Activated CD8-positive, alpha-beta memory T cell treated with anti-CD3 and anti-CD28 coated beads for 24 hours (primary cell): Measurements from ENCODE around the gene ZKSCAN5.
A peak's percentile ranks its signal among the peaks of the same experiment; 100 is the strongest.
"Not testable (repeated sequence)": the region's sequence is repeated elsewhere in the genome, so short reads cannot be mapped to it uniquely, and the experiment has no call there.

Experiments used
- DNase-seq: peaks from one replicate; pipeline ENCODE4 v3.0.0-alpha.2; 2020

ZKSCAN5 gene

DNA sequence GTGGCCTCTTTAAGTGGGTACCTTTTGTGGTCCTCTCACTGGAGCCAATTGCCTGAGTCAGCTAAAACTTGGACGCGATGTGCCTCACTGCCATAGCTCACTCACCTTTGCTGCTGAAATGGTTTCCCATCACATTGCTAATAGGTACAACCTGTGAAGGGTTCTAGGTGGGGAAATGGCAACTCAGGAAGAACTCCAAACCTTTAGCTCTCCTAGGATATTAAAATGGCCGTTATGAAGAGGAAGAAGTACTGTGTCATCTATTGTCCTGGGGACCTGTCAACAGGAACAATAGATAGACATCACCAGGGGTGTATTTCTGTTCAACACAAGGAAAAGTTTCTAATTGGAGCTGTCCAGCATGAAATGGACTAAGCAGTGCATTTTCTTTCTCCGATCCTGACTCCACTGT lies 52.7 kb downstream of the ZKSCAN5 start:
- peak; percentile 38 for DNase-seq

DNA sequence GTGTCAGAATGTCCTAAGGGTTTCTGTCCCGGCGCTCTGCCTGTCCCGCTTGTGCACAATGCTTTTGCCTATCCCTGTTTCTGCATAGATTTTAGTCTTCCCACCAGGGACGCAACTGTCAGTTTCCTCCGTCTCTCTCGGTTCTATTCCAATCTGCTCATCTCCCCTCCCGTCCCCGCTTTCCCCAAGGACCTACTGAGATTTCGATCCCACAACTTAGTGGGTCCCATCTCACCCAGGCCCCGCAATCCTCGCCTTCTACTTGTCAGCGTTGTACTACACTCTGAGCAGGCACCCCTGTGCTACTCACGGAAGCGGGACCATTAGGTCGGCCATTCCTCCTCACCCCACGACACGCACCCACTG lies 53.5 kb downstream of the ZKSCAN5 start:
- no peak for DNase-seq

DNA sequence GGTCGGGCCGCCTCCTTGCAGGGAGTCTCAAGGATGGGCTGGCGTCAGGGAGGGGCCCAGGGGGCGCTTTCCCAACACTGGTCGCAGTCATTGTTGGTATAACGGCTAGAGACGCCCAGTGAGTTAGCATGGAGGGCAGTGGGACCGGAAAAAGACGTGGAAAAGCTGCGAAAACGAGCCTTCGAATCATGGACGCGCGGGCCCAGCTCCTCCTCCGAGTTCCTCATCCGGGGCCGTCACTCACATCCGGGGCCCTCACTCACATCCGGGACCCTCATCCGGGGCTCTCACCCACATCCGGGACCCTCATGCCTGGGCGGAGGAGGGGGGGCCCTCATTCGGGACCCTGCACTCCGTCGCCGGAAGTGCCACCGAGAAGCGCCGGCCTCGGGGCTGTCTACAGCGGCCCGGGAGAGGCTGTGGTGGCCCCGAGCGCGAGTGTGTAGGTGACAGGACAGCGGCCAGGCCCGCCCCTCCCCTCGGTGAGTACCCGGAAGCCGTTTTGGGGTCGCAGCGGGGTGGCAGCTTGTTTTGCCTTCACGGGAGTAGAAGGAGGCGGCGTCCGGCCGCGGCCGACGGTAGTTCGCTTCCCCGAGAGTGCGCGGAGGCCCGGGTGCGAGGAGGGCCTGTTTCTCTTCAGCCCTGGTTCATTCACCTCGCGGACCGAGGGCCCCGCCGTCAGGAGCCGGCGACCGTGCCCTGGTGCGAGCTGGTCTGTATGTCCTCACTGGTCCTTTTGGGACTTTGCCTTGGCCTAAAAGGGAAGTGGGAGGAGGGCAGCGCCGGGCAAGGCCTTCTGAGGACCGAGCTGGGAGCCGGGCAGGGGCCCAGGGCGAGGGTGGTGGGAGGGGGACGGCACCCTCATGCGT lies 54.1 kb downstream of the ZKSCAN5 start, which contains the start of gene ZNF655:
Gene ZNF655 (plus strand): TSS at position 337 of the 869 bp plus-strand sequence. CDS start 1,918 bp downstream, outside the sequence.
- DNase-seq: peak; percentile 96

DNA sequence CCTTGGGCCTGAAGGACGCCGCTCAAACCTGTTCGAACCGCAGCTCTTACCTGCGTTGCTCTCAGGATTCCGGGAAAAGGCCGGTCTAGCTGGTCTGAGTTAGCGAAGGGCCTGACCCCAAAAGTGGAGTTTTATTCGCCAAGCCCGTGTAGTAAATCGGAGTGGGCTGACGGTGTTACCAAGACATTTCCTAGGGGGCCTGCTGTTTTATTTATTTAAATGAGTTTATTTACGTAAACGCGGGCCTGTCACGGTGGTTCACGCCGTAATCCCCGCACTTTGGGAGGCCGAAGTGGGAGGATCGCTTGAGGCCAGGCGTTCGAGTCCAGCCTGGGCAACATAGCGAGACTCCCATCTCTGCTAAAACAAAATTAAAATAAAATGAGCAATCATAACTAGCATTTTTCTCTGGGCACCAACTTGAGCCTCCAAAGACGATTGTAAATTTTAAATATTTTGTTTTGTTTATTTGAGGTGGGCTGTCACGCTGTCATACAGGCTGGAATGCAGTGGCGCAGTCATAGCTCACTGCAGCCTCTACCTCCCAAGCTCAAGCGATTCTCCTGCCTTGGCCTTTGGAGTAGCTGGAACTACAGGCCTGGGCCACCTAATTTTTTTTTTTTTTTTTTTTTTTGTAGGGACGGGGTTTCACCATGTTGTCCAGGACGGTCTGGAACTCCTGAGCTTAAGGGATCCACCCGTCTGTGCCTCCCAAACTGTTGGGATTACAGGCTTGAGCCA lies 54.9 kb downstream of the ZKSCAN5 start:
- no peak for DNase-seq

DNA sequence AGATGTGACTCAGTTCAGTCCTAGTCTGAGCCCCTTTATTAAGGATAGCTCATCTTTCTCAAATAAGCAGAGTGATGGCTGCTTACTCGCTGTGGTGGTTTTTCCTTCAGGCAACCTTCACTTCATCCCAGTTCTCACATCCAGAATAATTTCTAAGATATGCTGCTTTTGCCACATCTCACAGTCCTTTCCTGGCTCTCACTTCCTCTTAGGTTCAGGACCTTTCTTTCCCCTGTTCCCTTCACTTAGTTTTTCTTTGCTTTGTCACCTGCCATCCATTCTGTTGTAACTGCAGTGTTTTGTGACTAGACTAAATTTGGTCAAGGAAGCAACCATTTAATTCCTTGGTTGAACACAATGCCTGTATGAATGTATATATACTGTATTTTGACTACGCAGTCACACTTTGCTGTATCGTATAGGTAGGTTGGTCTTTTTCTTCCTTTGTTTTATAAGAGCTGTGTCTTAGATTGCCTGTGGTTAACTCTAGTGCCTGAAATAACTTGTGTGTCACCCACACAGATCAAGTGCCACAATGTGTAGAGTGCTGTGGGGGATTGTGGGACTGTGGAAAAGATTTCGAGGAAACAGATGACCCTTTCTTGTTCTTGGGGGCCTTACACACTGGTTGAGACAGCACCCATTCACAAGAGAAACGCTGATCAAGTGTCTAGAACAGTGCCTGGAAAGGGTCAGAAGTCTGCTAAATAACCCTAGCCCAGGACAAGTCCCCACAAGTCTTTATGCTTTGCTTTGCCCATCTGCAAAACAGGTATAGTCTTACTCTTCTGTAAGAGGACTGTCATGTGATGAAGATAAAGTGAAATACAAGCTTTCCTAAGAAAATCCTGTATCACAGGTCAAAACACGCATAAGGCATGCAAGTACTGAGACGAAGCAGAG lies 56.6 kb downstream of the ZKSCAN5 start:
- no peak for DNase-seq

DNA sequence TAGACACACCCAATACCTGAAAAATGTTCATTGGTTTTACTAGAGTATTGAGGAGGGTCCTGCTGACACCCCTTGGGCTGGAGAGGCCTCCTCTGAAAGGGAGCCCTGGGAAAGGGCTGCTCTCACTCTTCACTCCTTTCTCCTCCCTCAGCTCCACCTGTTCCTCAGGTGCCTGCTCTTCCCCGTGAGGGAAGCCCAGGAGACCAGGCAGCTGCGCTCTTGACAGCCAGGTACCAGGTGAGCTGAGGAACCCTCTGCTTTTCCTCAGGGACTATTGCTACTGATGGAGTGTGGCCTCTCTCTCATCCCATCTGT lies 57.2 kb downstream of the ZKSCAN5 start:
- DNase-seq: no peak

DNA sequence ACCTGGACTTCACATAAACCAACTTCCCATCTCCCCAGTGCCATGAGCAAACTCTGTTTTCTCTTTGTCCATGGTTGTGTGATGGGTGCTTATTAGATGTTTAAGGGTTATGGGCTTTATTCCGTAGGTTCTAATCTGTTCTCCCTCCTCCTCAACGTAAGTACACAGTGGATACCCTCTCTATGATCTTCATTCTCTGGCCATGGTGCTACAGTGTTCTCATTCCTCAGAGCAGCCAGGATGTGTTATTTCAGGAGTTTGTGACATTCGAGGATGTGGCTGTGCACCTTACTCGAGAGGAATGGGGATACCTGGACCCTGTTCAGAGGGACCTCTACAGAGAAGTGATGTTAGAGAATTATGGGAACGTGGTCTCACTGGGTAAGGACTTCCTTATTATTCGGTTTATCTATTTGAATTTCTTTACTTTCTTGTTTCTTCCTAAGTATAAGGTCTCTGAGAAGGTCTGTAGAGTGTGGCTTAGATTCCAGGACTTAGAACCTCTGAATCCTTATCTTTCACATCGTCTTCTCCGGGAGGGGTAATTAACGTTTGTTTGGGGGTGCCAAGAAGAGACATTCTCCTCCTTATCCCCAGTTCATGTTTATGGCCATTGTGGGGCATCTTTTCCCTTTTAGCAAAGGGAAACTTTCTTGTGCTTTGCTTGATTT lies 57.8 kb downstream of the ZKSCAN5 start:
- no peak for DNase-seq

DNA sequence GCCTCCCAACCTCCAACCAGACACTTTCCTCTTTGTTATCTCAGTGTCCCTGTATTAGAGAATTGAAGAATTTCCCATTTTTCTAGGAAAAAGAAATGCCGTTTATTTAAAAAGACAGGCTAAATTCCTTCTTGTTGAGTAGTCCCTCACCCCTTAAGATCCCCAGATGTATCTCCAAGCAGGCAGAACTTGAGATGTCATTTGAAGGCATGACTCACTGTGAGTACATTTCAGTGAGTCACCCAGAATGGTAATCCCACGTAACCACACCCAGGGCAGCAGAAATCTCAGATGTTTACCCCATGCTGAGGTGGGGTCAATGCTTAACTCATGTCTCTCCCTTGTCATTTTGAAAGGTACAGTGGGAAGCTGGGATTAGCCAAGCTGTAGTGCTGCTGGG lies 58.4 kb downstream of the ZKSCAN5 start:
- peak; percentile 65 for DNase-seq

DNA sequence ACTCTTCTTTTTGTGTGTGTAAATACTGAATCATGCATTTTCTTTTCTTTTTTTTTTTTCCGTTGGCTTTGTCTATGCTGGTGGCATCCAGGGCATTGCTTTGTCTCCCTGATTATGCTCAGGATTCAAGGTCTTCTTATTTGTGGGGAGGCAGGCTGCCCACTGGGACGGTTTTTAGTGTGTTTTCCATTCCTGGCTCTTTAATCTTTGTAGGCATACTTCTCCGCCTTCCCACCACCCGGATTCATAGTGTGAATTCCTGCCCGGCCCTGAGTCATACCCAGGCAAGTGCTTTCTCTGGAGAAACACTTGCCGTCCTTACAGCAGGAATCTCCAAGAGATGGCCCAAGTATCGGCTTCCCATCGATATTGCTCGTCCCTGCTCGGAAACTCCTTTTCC lies 59.2 kb downstream of the ZKSCAN5 start:
- no peak for DNase-seq

DNA sequence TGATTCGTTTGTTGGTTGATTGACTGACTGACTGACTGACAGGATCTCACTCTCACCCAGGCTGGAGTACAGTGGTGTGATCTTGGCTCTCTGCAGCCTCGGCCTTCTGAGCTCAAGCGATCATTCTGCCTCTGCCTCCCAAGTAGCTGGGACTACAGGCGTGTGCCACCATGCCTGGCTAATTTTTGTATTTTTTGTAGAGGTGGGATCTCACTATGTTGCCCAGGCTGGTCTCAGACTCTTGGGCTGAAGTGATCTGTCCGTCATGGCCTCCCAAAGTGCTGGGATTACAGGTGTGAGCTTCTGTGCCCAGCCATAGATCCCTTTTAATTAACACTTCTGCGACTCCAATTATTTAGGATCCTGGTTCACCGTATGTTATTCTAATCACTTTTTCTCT lies 64.3 kb downstream of the ZKSCAN5 start:
- DNase-seq: not testable (repeated sequence)

DNA sequence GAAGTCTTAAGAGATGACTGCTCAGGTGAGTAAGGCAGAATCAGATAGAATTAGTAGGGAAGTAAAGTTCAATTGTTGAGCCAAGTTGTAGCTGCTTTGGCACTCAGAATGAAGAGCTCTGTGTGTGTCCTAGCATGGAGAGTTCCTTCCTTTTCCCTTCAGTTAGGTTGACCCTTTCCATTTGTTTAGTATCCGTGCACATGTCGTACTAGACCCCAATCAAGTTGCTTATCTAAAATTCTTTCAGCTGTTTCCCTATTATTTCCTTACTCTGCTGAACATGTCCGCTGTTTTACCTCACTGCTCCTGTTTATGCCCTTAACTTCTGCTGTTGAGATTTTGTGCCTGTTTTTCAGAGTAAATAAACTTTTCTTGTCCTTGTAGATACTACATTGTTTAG lies 67.3 kb downstream of the ZKSCAN5 start:
- DNase-seq: no peak

DNA sequence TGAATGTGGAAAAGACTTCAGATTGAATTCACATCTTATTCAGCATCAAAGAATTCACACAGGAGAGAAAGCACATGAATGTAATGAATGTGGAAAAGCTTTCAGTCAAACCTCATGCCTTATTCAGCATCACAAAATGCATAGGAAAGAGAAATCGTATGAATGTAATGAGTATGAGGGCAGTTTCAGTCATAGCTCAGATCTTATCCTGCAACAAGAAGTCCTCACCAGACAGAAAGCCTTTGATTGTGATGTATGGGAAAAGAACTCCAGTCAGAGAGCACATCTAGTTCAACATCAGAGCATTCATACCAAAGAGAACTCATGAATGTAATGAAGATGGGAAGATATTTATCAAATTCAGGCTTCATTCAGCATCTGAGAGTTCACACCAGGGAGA lies 68.8 kb downstream of the ZKSCAN5 start:
- DNase-seq: no peak

DNA sequence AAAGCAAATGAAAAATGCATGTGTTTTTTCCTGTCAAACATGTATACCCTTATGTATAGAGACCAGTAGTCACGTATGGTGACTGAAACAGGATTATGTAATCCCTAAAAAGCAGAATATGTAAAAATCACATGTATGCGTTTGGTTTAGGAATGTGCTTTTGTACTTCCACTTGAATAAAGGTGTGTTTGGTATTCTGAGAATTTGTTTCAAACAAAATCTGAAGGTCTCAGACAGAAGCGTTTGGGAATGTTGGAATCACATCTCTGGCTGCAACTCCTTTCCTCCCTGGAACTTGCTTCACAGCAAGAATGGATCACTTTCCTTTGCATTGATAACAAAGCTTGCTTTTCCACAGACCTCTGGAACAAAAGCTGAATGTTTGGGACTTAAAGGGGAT lies 71.8 kb downstream of the ZKSCAN5 start:
- DNase-seq: no peak

DNA sequence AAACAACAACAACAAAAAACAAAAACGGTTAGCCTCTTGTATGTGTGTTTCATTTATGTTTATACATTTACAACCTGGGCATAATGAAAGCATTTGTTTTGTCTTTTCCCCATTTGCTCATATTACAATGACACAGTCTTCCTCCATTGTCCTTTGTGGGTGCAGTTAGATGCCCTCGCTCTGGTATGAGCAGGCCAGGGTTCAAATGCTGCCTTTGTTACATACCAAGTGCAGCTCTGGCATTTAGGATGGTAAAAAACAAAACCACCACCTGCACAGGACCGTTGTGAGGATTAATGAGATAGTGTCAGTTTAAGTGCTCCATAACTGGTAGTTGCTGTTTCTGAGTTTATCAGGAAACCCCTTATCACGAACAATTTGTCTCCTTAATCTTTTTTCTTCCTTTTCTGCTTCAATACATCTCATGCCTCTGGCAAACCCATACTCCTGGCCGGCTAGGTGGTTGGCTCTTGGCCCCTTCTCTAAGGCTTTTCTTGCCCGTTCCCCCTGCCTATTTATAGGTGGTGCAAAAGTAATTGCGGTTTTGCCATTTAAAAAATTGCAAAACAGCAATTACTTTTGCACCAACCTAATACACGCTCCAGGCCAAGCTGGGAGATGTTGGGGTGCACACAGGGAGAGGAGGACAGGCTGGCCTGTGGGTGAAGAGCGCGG lies 75.0 kb downstream of the ZKSCAN5 start:
- DNase-seq: no peak

DNA sequence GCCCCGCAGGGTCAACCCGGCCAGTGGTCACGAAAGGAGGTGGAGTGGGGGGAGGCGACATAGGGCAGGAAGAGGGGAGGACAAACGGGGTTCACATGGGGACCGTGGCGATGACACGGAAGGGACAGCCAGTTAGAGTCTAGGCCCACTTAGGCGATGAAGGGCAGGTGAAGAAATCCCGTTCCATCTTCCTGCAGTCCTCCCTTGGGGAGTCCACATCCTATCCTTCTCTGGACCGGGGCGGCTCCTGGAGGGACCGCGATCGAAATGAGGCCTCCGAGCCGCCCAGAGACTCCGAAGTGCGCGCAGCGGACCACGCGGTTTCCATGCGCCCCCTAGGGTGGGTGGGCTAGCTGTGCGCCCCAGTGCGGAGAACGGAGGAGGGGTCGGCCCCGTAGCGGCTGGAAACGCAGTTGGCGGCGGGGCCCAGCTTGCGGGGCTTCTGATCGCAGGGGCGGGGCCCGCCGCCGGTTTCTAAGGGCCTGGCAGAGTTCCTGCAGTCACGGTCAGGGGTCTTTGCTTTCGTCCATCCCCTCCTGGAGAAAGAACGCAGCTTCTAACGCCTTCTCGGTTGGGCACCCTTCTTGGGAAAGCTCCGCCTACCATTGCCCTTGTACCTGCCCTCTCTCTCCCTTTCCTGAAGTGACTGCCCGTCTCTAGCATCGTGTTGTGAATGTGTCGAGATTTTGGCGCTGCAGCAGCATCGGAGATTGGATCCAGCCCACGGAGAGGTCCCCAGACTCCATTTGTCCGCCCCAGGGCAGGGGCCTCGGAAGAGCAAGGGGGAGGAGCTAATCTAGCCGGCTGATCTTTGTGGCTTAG lies 75.7 kb downstream of the ZKSCAN5 start:
- peak; percentile 84 for DNase-seq

DNA sequence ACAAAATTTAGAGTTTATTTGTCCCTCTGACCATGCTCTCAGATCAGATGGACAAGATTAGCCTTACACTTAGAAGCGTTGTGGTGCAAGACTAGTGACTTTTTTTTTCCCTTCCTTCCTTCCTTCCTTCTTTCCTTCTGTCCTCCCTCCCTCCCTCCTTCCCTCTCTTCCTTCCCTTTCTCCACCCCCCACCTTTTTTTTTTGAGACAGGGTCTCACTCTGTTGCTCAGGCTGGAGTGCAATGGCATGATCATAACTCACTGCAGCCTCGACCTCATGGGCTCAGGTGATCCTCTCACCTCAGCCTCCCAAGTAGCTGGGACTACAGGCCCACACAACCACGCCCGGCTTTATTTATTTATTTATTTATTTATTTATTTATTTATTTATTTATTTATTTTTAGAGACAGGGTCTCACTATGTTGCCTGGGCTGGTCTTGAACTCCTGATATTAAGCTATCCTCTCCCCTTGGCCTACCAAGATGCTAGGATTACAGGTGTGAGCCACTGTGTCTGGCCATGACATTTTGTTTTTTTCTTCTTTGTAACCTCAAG lies 76.4 kb downstream of the ZKSCAN5 start:
- DNase-seq: not testable (repeated sequence)
